Measurements from ENCODE around the gene CACNA1B.
"Not testable (repeated sequence)": the region's sequence is repeated elsewhere in the genome, so short reads cannot be mapped to it uniquely, and the experiment has no call there.

CACNA1B gene

DNA sequence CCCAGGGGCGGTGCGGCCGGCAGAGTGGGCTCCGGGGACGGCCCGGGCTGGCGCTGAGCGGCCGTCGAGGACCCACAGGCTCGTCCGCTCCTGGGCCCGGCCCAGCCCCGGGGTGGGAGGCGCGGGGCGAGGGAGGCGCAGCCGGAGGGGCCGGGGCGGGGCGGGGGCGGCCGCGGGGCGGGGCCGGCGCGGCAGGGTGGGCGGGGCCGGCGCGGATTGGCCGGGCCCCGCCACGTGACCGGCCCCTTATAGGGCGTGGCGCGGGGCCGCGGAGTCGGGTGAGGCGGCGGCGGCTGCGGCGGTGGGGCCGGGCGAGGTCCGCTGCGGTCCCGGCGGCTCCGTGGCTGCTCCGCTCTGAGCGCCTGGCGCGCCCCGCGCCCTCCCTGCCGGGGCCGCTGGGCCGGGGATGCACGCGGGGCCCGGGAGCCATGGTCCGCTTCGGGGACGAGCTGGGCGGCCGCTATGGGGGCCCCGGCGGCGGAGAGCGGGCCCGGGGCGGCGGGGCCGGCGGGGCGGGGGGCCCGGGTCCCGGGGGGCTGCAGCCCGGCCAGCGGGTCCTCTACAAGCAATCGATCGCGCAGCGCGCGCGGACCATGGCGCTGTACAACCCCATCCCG lies at the start of gene CACNA1B:
CACNA1B (plus strand) TSS at position 277 of the 617 bp plus-strand sequence; CDS start at position 429, 152 bp downstream.
- DNase-seq = not testable (repeated sequence)

DNA sequence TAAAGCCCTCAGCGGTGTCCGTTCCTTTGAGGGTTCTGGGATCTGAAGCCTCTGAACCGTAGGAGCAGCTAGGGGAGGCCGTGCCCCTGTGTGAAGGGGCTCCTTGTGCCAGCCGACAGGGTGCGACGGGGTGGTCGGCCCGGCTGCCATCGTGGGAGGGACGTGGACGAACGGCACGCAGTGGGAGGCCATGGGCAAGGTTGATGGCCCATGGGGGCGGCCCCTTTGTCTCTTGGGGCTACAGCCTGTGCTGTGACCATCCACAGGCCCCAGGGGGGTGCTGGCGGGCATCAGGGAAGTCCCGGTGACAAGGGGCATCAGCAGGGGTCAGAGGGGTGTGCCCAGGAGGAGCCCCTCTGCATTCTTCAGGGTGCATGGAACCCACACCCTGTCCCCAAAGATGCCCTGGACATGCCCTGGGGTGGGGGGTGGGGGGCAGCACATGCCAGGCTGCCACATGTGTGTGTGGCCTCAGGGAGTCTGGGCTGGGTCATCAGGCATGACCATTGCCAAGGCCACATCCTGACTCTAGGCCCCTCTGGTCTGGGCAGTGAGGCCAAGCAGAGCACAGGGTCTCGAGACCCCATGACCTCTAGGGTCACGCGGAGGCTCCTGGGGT lies 49.6 kb upstream of the CACNA1B start:
- no peak for DNase-seq

GRCh38 chr9:137828527-137829259 lies 48.9 kb upstream of the CACNA1B start:
- DNase-seq = no peak

- no peak for DNase-seq
Observed at GRCh38 chr9:137829260-137829996, 48.2 kb upstream of the CACNA1B start.

DNA sequence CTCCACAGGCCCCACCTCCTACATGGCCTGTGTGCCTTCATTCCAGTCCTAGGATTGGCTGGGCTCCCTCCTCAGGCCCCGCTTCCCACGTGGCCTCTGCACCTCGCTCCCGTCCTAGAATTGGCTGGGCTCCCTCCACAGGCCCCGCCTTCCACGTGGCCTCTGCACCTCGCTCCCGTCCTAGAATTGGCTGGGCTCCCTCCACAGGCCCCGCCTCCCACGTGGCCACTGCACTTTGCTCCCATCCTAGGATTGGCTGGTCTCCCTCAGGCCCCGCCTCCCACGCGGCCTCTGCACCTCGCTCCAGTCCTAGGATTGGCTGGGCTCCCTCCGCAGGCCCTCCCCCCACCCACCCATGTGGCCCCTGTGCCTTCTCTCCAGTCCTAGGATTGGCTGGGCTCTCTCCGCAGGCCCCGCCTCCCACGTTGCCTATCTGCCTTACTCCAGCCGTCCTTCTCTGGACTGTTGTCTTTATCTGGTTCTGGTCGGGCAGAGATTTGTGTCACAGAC lies 45.3 kb upstream of the CACNA1B start:
- DNase-seq = no peak

DNA sequence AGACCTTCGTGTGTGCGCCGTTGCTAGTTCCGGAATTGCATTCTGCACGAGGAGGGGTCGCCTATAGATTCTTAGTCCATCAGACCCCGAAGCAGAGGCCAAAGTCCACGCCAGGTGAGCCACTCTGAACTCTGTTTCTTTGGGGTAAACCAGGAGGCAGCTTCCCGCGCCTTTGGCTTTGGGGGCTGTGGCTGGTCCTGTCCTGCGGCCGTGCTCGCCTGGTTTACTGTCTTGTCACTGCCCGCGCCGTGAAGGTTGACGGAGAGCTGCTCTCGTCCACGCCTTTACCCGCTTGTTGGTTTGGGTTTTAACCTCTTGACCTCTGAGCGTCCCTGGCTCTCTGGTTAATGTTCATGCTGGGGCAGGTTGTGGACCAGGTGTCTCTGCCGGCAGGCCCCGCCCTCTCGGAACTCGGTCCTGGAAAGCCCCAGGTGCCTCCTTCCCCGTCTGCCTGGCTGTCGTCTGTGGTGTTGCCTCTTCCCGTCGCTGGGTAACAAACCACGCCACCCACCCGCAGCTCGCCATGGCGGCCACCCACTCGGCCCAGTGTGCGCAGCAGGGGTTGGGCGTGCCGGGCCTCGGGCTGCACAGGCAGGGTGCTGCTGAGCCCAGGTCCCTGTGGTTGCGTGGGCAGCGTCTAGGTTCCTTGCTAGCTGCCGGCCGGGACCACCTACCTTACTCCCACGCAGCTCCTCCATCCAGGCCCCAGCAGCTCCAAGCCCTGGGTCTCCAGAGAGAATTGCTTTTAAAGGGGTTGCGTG lies 44.6 kb upstream of the CACNA1B start:
- DNase-seq = no peak

- no peak for DNase-seq
Observed at GRCh38 chr9:137833721-137834613, 43.6 kb upstream of the CACNA1B start.

DNA sequence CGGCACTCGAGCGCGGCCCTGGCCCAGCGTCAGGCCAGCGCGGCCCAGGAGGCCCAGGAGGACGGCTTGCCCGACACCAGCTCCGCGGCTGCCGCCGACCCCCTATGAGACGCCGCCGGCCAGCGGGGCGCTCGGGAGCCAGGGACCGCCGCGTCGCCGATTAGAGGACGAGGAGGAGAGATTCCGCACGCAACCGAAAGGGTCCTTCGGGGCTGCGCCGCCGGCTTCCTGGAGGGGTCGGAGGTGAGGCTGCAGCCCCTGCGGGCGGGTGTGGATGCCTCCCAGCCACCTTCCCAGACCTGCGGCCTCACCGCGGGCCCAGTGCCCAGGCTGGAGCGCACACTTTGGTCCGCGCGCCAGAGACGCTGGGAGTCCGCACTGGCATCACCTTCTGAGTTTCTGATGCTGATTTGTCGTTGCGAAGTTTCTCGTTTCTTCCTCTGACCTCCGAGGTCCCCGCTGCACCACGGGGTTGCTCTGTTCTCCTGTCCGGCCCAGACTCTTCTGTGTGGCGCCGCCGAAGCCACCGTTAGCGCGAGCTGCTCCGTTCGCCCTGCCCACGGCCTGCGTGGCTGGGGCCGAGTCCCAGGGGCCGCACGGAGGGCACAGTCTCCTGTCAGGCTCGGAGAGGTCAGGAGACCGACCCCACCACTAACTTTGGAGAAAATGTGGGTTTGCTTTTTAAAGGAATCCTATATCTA lies 42.6 kb upstream of the CACNA1B start:
- no peak for DNase-seq

DNA sequence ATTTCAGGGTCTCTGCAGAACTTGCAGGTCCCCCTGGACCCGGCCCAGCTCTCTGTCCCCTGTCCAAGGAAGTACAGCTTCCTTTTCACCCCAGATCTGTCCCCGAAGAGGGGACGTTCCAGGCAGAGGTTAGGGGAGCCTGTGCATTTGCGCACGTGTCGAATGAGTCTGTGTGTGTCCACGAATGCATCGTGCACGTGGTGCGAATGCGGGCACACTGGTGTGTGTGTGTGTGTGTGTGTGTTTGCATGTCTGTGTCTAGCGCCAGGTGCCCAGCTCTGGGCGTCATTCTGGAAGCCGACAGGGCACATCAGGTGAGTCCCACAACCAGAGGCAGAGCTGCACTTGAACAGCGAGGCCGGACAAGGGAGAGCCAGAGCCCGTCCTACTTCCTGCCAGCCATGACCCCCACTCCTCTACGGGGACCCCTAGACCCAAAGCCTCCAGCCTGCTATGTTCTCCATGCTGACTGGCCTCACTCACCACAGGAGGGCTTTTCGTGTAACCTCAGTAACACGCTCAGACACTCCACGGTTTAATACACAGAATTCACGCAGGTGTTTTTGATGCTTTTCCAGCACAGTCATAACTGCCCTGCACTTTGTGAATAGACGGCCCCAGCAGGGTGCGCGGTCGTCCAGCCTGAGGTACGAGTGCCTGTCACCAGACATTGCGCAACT lies 41.3 kb upstream of the CACNA1B start:
- DNase-seq = no peak

GRCh38 chr9:137836831-137837241 lies 40.7 kb upstream of the CACNA1B start:
- DNase-seq = no peak

DNA sequence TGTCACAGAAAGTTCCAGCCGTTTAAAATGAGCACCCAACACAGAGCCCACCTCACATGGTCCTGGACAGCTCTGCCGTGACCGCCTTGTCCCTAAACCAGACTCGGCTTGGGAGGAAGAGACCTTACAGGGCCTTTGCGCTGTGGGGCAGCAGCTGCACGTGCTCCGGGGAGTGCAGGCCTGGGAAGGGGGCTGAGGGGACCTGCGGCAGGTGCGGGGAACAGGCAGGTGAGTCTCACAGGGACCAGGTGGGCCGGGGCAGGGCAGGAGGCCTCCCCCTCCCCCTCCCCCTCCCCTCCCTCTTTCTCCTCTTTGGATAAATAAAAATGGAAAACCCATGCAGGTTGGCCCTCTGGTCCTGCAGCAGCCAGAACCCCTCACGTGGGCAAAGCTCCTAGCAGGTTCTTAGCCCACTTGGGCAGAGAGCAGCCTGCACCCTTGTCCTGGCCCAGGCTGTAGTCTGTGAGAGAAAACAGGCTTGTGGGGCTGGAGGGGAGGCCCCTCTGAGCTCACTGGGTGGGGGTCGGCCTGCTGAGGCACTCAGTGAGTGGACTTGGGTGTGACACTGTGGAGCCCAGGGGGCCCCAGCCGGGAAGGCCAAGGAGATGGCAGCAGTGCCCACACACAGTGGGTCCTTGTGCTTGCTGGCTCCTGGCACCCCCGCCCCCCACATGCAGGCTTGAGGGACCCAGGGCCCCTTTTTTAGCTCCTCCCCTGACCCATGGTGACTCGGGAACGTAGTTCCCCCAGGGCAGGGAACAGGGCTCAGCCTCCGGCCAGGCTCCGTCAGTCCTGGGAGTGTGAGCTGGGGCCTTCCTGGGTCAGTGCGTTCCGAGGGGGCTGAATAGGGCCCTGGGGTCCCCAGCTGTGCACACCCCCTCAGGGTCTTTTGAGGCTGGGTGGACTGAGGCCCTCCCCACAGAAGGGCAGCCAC lies 40.0 kb upstream of the CACNA1B start:
- no peak for DNase-seq

GRCh38 chr9:137838576-137838975 lies 39.0 kb upstream of the CACNA1B start:
- DNase-seq = no peak

DNA sequence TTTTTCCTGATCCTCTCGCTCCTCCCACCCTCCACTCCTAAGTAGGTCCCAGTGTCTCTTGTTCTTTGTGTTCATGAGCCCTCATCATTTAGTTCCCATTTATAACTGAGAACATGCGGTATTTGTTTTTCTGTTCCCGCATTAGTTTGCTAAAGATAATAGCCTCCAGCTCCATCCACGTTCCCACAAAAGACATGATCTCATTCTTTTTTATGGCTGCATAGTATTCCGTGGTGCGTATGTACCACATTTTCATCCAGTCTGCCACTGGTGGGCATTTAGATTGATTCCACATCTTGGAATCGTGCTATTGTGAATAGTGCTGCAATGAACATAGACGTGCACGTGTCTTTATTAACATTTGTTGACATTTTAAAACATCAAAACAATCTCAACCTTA lies 34.2 kb upstream of the CACNA1B start:
- DNase-seq = no peak

DNA sequence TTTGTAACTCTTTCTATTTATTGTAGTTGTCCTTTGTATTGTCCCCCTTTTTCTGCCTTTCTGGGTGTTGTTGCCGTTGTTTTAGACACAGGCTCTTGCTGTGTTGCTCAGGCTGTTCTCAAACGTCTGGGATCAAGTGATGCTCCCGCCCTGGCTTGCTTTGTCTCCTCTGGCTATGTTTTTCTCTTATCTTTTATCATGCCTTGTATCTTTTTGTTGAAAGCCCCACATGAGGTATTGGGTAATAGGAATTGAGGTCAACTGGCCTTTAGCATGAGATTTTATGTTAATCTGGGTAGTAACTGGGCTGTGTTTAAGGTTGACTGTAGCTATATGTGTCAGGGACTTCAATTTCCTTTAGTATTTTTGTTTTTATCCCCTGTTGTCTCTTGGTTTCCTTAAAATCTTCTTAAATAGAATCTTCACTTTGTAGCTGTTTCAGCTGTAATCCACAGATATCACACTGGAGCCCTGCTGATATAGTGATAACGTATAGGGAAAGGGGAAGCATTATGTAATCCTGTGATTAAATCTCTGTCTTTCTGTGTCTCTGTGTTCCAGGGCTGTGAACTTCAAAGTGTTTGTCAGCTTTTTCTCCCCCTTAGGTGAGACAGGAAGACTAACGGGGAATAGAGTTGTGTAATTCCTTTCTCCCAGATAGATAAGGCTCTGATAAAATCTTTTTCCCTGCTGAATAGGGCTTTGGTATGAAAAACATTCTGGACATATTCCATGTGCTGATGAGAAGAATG lies 25.9 kb upstream of the CACNA1B start:
- no peak for DNase-seq

GRCh38 chr9:137853392-137853995 lies 24.1 kb upstream of the CACNA1B start:
- no peak for DNase-seq

DNA sequence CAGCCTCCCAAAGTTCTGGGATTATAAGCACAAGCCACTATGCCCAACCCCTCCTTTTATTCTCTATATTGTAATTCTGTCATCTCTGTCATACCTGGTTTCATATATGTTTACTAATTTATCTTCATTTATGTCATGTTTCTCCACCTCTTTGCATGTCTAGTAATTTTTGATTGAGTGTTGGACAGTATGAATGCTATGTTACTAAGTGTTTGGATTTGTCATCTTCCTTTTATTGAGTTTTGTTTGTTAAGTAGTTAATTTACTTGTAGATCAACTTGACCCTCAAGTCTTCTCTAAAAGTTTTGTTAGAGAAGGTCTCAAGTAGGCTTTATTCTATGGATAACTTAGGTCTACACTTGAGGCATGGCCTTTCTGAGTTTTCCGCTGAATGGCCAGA lies 17.2 kb upstream of the CACNA1B start:
- DNase-seq = no peak

GRCh38 chr9:137865581-137866145 lies 11.9 kb upstream of the CACNA1B start:
- DNase-seq = no peak
